ENCODE data around the gene LRRC34. TPM values are rescaled to one million over a fixed set of nuclear protein-coding genes. Genes with fewer than 3 reads are reported as not detected.

Gene LRRC34, protein sequence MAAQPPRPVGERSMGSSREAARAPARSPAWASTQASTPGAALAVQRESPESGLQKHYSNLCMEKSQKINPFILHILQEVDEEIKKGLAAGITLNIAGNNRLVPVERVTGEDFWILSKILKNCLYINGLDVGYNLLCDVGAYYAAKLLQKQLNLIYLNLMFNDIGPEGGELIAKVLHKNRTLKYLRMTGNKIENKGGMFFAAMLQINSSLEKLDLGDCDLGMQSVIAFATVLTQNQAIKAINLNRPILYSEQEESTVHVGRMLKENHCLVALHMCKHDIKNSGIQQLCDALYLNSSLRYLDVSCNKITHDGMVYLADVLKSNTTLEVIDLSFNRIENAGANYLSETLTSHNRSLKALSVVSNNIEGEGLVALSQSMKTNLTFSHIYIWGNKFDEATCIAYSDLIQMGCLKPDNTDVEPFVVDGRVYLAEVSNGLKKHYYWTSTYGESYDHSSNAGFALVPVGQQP
- total RNA-seq (2014; rRNA removed; shearing (Covaris generic)): not detected in 2 replicates

DNA sequence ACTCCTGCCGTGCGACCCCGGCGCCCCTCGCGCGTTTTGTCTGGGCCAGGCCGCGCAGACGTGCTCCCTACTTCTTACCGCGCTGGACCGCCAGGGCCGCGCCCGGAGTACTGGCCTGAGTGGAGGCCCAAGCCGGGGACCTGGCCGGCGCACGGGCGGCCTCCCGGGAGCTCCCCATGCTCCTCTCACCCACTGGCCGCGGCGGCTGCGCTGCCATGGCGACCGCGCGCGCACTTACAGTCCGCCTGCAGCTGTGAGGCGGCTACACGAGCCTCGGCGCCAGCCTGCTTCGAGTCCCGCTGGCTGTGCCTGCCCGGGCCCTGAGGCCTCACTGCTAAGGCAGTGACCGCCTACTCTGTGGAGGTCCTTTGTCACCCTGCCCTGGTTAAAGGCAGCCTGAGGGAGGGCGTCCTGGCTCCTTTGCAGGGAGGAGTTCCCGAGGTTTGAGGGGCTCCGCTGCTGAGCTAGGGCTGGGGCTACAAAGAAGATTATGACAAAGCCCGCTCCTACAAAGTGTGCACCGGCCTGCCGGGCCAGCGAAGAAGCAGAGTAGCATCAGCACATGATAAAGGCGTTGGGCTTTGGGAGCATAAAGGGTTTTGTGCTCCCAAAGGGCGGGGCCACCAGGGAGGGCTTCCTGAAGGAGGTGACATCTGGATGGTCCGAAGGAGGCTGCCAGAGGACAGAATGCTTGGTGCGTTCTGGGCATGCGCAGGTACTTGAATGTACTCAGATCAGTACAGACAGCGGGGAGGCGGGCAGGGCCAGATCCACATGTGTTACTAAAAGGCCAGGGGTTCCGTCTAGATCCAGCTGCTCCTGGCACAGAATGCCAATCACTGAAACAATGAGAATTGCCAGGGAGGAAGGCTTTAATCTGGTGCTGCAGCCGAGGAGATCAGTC is at the start of gene LRRC34, which contains the start of gene LRRIQ4:
Gene LRRC34 (minus strand): TSS at position 573 of the 904 bp plus-strand sequence. CDS start 356 bp downstream, at position 217.
Gene LRRIQ4 (plus strand): TSS at position 539 of the 904 bp plus-strand sequence. CDS start 9,052 bp downstream, outside the sequence.
- no peak for DNase-seq (ENCODE audit: low spot score)

DNA sequence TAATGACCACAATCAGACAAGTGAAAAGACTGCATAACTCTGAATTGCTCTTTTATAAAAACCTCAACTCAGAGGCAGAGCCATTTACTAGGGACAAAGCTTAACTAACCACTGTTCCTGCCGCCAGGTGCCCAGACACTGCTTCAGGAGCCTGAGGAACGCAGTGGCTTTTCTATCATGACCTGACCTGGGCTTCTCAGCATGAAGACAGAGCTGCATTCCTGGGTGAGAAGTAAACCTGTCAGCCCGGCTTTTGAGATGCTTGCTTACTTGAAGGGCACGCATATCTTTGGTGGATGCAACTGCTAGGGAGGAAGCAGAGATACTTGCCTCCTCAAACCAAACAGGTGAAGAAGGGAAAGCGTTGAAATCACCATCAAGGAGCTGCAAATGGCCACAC is 49.2 kb upstream of the LRRC34 start:
- no peak for DNase-seq (ENCODE audit: low spot score)

DNA sequence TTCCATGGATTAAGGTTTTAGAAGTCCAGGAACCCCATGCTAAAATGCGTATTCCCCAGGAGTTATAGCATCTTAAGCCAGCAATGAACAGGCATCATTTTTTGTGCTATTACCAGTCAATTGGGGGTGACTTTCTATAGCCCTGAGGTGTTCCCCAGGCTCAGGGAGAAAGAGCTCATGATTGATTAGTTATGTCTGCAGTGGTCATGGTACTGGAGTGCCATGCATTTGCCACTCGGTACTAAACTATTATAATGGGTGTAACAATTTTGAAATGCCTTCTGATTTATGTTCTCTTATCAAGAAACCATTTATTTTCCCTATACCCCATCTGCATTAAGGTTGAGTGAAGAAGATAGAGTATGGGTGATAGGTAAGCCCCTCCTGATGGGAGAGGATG is 45.1 kb upstream of the LRRC34 start:
- DNase-seq (ENCODE audit: low spot score): no peak

DNA sequence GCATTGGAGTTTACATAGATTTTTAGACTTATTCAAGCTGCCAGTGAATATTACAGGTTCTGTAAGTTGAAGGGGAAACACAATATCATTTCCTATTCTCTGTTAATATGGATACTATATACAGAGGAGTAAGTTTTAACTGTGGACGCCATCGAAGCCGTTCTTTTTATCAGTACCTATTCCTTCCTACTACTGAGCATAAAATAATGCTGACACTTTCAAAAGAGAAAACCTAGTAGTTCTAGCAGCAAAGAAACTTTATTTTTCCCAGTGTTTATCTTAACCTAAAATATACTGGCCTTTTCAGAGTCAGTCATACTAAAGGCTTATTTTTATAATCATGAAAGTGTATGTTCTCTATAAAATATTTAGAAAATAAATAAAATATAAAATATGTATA is 42.8 kb upstream of the LRRC34 start:
- no peak for DNase-seq (ENCODE audit: low spot score)

DNA sequence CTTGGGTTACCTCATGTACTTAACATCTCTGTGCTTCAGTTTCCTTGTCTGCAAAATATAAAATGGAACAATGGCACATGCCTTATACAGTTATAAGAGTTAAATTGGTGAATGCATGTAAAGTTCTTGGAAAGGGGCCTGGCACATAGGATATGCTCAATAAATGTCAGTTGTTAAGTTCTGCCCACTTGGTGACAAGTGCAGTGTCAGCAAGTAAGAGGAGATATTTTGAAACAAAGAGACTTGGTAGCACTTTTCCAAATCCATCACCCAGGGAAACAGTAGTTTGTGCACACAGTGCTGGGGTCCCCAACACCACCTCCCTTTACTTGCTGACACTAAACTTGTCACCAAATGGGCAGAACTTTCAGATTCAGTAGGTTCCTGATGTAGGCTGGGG is 37.9 kb upstream of the LRRC34 start:
- DNase-seq (ENCODE audit: low spot score): no peak

DNA sequence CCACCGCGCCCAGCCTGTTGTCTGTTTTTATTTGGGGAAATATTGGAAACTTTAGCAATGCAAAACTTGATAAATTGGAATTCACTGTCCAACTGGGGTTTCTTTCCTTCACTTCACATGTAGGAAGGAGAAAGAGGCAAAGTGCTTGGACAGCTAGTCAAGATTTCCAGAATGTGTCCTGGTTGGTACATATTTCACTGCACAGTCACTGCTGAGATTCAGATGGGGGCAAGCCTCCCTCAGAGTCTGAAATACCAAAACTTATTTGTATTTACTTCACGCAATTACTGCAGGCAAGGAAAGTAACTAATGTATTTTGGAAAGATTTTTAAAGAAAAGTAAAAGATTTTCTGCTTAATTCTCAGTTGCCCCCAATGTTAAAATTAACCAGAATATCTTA is 36.0 kb upstream of the LRRC34 start:
- DNase-seq (ENCODE audit: low spot score): no peak

DNA sequence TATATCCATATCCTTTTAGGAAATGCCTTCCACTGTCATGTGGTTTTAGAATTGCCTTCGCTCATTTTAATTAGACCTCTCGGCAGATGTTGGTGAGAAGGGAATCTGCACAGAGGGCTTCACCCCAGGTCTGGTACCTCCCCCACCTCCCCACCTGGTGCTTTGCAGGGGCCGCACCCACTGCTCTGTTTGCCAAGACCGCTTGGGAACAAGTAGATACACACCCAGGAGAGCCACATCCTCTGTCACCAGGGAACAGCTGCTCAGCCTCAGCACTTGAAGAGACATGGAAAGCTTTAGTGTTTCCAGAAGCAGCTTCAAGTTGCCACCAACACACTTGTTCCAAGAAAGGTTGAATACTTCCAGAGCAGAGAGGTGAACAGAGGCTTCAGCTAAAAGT is 35.2 kb upstream of the LRRC34 start:
- DNase-seq (ENCODE audit: low spot score): no peak

DNA sequence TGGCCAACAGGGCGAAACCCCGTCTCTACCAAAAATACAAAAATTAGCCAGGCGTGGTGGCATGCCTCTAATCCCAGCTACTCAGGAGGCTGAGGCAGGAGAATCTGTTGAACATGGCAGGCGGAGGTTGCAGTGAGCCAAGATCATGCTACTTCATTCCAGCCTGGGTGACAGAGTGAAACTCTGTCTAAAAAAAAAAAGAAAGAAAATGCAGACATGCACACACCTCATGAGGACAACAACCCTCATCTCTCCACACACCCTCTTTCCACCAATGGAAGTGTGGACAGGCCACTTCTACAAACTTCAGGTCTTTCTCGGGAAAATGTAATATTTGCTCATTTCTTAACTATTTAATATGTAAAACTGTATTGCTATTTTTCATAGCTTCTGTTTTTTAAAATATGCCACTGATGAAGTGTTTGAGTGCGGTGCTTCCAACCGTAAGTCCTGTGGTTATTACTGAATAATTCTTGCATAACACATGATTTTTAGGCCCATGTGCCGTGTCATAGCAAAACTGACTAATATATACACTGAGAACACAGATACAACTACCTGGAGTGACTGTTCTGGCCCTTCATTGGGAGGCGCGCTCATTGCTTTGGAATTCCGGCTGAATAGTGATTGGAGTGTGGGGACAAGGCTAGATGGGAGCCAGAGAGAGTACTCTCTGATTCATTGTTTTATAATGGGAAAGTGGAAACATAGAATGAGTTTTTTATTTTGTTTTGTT is 33.9 kb upstream of the LRRC34 start:
- DNase-seq (ENCODE audit: low spot score): peak; percentile 85

DNA sequence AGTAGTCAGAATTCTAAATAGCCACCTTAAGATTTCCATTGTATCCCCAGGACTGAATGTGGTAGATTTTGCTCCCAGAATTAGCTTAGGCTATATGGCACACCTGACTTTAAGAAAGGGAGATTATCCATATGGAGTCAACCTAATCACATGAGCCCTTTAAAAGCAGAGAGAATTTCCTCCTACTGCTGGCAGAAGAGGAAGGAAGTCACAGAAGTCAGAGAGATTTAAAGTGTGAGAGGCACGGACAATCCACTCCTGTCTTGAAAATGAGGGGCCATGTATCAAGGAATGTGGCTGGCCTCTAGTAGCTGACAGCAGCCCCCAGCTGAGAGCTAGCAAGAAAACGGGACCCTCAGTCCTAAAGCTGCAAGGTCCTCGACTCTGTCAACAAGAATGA is 30.3 kb upstream of the LRRC34 start:
- DNase-seq (ENCODE audit: low spot score): no peak

DNA sequence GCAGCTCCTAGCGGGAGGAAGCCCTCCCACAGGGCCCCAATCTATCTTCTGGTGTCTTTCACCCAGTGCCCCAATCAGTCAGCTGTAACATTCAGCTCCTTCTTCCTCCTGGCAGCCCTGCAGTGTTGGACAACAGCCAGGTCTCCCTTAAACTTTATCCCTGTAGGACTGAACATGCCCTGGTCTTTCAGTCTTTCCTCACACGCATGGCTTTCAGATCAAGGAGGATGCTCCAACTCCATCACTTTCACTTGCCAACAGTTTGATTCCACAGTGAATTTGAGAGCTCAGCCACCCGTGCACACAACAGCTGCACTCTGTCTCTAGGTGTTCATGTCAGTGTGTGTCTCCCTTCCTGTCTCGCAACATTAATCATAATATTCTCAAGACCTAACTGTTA is 28.5 kb upstream of the LRRC34 start:
- no peak for DNase-seq (ENCODE audit: low spot score)

DNA sequence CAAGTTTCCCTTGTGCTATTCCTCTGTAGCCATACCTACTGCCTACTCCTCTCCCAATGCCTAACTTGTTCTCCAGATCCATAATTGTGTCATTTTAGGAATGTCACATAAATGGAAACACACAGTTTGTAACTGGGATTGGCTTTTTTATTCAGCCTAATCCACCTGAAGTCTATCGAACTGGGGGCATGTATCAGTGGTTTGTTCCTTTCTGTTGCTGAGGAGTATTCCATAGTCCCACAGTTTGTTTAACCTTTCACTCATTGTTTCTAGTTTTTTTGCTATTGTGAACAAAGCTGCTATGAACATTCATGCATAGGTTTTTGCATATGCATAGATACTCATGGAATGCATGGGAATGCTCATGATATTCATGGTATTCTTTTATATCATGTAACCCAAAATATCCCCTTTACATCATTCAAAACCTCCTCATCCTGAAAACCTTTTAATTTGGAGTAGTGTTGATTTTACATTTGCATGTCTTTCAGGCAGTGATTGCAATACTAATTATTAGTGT is 25.9 kb upstream of the LRRC34 start:
- DNase-seq (ENCODE audit: low spot score): no peak

DNA sequence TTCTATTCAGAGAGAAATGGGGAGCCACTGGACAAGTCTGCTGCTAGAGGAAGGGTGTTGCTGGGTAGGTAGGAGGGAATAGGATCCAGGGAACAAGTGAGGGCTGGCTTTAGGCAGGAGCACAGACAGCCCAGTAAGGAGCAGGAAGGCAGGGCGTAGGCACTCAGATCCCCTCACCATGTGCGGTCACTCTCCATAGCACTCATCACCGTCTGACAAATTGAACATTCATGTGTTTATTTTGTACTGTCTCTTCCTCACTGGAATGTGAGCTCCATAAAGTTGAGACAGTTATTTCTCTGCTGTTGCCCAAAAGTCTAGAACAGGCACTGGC is 24.2 kb upstream of the LRRC34 start:
- DNase-seq (ENCODE audit: low spot score): no peak

DNA sequence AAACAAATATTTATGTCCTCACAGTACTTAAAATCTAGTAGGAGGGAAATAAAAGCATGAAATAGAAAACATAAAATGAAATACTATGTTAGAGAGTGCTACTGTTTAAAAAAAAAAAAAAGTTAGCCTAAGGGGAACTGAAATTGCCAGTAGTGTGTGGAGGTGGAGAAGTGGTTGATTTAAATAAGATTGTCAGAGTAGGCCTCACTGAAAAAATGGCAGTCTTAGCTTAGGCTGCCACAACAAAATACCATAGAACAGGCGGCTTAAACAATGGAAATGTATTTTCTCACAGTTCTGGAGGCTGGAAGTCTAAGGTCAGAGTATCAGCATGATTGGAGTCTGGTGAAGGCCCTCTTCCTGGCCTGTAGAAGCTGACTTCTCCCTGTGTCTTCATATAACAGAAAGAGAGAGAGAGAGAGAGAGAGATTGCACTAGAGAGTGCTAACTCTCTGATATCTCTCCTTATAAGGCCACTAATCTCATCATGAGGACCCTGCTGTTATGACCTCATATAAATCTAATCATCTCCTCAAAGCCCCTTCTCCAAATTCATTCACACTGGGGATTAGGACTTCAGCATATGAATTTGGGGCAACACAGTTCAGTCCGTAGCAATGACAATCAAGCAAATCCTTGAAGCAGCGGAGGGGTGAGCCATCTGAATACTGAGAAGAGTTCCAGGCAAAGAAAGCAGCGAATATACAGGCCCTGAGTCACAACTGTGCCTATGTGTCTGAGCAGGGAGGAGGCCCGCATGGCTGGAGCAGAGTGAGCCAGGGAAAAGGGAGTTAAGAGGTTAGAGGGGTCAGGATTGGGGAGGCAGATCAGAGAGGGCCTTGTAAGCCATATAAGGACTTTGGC is 23.6 kb upstream of the LRRC34 start:
- DNase-seq (ENCODE audit: low spot score): no peak

DNA sequence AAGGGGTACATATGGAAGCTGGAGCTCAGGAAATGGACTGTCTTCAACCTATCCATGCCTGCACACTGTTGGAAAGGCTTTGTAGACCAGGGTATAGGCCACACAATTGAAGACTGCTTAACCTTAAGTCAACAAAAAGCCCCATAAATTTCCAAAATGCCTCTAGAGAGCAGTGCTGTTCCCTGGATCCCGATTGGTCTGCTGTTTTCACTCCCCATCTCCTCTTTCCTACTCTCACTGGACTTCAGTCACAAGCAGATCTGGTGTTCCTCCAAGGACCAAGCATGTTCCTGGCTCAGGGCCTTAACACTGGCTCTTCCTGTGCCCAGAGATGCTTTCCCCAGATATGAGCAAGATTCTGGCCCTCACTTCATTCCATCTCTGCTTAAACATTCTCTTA is 22.8 kb upstream of the LRRC34 start:
- no peak for DNase-seq (ENCODE audit: low spot score)

DNA sequence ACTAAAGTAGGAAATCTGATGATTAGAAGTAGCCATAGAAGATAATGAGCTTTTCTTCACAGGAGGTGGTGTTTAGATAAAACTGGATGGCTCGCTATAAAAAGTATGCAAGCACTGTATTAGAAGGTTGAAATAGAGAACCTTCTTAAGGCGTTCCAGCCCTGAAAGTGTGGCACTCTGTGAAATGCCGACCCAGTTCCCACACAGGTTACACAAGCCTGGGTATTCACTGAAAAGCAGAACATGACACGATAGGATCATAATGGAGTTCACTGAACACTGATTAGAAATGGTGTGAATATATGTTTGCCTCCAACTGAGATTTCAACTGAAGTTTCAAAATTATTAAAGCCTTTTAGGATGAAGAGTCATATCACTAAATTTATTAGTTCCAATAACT is 15.0 kb upstream of the LRRC34 start:
- DNase-seq (ENCODE audit: low spot score): no peak

DNA sequence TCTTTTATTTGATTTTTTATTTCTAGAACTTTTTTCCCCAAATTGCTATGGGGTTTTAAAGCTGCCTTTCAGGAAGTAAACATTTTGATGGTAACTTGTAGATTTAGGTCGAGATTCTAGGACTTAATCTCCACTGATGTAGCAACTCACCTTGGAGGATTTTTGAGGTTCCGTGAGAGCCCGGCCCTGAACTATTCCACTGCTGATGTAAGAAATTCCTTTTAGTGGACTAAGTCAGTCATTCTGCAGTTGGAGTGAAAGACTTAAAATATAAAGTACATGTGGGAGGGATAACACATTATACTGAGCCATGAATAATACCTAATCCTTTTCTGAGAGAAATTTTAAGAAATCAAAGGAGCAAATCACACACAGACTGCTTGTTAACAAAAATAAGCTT is 12.6 kb upstream of the LRRC34 start:
- no peak for DNase-seq (ENCODE audit: low spot score)

DNA sequence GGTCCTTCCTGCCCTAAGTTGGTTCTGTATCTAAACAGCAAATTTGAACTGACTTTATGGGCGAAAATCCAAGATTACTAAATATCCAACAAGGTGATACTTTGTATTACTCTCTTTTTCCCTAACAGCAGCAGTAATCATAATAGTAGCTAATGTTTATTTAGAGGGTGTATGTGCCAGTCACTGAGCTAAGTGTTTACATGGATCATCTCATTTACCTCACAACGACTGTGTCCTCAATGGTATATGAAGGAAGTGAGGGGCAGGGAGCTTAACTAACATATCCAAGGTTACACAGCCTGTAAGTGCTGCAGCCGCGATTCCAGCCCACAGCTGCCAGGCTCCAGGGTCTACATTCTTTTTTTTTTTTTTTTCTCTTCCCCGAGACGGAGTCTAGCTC is 10.3 kb upstream of the LRRC34 start:
- DNase-seq (ENCODE audit: low spot score): no peak

DNA sequence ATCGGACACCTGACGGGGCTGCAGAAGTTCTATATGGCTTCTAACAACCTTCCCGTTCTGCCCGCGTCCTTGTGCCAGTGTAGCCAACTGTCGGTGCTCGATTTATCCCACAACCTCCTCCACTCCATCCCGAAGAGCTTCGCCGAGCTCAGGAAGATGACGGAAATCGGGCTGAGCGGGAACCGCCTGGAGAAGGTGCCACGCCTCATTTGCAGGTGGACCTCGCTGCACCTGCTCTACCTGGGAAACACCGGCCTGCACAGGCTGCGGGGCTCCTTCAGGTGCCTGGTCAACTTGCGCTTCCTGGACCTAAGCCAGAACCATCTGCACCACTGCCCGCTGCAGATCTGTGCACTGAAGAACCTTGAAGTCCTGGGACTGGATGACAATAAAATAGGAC is 9.8 kb upstream of the LRRC34 start:
- no peak for DNase-seq (ENCODE audit: low spot score)

DNA sequence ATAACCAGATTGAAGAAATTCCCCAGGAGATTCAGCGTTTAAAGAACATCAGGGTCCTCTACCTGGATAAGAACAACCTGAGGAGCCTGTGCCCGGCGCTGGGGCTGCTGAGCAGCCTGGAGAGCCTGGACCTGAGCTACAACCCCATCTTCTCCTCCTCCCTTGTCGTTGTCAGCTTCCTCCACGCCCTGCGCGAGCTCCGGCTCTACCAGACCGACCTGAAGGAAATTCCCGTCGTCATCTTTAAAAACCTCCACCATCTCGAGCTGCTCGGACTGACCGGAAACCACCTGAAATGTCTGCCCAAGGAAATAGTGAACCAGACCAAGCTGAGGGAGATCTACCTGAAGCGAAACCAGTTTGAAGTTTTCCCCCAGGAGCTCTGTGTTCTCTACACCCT is 9.4 kb upstream of the LRRC34 start:
- DNase-seq (ENCODE audit: low spot score): no peak

DNA sequence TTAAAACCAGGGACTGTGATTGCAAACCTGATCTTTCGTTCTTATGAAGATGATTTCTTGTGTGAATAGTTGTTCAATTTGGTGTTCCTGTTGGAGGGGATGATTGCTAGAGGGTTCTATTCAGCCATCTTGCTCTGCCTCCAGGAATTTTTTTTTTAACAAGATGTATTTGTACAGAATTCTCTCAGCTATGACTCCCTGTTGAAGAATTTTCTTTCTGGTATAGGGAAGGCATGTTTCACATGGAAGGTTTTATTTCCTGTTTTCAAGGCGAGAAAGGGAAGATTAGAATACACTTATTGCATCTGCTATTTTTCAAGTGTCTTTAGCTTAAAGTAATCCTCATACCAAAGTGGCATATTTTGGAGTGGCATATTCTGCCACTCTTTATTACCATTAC is 5.6 kb upstream of the LRRC34 start:
- DNase-seq (ENCODE audit: low spot score): no peak

DNA sequence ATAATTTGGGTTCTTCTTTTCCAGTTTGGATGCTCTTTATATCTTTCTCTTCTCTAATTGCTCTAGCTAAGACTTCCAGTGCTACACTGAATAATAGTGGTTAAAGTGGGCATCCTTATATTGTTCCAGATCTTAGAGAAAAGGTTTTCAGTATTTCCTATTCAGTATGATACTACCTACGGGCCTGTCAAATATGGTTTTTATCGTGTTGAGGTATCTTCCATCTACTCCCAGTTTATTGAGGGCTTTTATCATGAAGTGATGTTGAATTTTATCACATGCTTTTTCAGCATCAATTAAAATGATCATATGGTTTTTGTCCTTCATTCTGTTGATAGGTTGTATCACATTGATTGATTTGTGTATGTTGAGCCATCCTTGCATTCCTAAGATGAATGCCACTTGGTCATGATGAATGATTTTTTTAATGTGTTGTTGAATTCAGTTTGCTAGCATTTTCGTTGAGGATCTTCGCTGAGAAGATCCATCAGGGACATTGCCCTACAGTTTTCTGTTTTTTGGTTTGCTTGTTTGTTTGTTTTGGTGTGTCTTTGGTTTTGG is 3.0 kb upstream of the LRRC34 start:
- DNase-seq (ENCODE audit: low spot score): no peak
